Breast epithelium (tissue), 3 donors: Measurements from ENCODE around the gene OR6S1.

ENCODE experiments used
- POLR2AphosphoS5 ChIP-seq, 3 donors: sonication (generic); formaldehyde crosslinking; IDR thresholded peaks; one replicate each; pipeline ENCODE4 v1.6.1; 2017; ENCODE audit warnings: antibody characterized with exemption in 3 of 3
- TF ChIP-seq, protein P1 (sequence below), 3 donors: fragments of 450-650 bp; IDR thresholded peaks; one replicate each; pipeline ENCODE4 v1.5.1; 2016 to 2017; ENCODE audit warnings: antibody characterized with exemption in 3 of 3, mild to moderate bottlenecking in 3 of 3, moderate library complexity in 3 of 3

GRCh38 chr14:20659813-20660395 is 18.4 kb upstream of the OR6S1 start:
- TF ChIP-seq, protein P1, sequence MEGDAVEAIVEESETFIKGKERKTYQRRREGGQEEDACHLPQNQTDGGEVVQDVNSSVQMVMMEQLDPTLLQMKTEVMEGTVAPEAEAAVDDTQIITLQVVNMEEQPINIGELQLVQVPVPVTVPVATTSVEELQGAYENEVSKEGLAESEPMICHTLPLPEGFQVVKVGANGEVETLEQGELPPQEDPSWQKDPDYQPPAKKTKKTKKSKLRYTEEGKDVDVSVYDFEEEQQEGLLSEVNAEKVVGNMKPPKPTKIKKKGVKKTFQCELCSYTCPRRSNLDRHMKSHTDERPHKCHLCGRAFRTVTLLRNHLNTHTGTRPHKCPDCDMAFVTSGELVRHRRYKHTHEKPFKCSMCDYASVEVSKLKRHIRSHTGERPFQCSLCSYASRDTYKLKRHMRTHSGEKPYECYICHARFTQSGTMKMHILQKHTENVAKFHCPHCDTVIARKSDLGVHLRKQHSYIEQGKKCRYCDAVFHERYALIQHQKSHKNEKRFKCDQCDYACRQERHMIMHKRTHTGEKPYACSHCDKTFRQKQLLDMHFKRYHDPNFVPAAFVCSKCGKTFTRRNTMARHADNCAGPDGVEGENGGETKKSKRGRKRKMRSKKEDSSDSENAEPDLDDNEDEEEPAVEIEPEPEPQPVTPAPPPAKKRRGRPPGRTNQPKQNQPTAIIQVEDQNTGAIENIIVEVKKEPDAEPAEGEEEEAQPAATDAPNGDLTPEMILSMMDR (IDR thresholded peaks at IDR 0.05), result no peak
- TF ChIP-seq POLR2AphosphoS5 (IDR thresholded peaks at IDR 0.05), result no peak
